Lung (tissue), 12 donors: ENCODE data around the gene OR11A1. TPM values are rescaled to one million over a fixed set of nuclear protein-coding genes. Genes with fewer than 3 reads are reported as not detected.

Experiments used
- ATAC-seq: fragments of 200-7000 bp; cut with Tn5 transposase; one replicate; pipeline ENCODE4 v1.9.1; 2020; ENCODE audit warnings: moderate number of reproducible peaks; ENCODE audit not compliant: insufficient read depth, low FRiP score
- DNase-seq, 3 donors: peaks; one replicate each; pipeline ENCODE4 v3.0.0-alpha.2; 2013 to 2017
- H3K27ac ChIP-seq, 2 donors: one replicate each; pipeline ENCODE4 v1.5.1; 2013; ENCODE audit warnings: mild to moderate bottlenecking in 2 of 2, moderate library complexity in 2 of 2, control low read depth in 1 of 2, inconsistent platforms in 1 of 2, low read depth in 1 of 2, low read length in 1 of 2
- H3K27me3 ChIP-seq, 3 donors: one replicate each; pipeline ENCODE4 v1.5.1; 2013; ENCODE audit warnings: low read length in 2 of 3; ENCODE audit not compliant: control insufficient read depth in 3 of 3, insufficient read depth in 3 of 3
- H3K36me3 ChIP-seq, 4 donors: one replicate each; pipeline ENCODE4 v1.5.1; 2013; ENCODE audit warnings: low read length in 4 of 4, mild to moderate bottlenecking in 1 of 4, moderate library complexity in 1 of 4; ENCODE audit not compliant: control insufficient read depth in 4 of 4, insufficient read depth in 4 of 4
- H3K4me1 ChIP-seq, 5 donors: one replicate each; pipeline ENCODE4 v1.5.1; 2013; ENCODE audit warnings: low read length in 5 of 5, mild to moderate bottlenecking in 2 of 5, moderate library complexity in 1 of 5; ENCODE audit not compliant: control insufficient read depth in 5 of 5, insufficient read depth in 5 of 5
- H3K4me3 ChIP-seq: one replicate; pipeline ENCODE4 v1.5.1; 2013; ENCODE audit warnings: mild to moderate bottlenecking, control low read depth, moderate library complexity
- H3K9ac ChIP-seq, 2 donors: one replicate each; pipeline ENCODE4 v1.5.1; 2013; ENCODE audit warnings: low read length in 2 of 2, control low read depth in 1 of 2; ENCODE audit not compliant: insufficient read depth in 1 of 2
- H3K9me3 ChIP-seq, 4 donors: one replicate each; pipeline ENCODE4 v1.5.1; 2013; ENCODE audit warnings: low read length in 3 of 4, mild to moderate bottlenecking in 1 of 4, moderate library complexity in 1 of 4; ENCODE audit not compliant: control insufficient read depth in 4 of 4, insufficient read depth in 3 of 4
- CTCF ChIP-seq: IDR thresholded peaks from 2 replicates; pipeline ENCODE4 v1.5.1; 2012; ENCODE audit warnings: mild to moderate bottlenecking; ENCODE audit errors: control extremely low read depth, extremely low read depth
- WGBS, 2 donors: extraction: QIAGEN DNeasy Blood & Tissue Kit; methylation state at CpG; one replicate each; pipeline ENCODE4 v1.1.7; 2013; 5-methylcytosine and 5-hydroxymethylcytosine counted together
- polyA plus RNA-seq, 2 donors: library from polyadenylated mRNA; stranded (reverse); fragments of 200-250 nt; gene quantifications; one replicate each; pipeline ENCODE4 v1.2.1, GENCODE V29; 2013
- total RNA-seq, 2 donors: library from RNA; depleted of rRNA in 1 of 2; stranded (reverse); fragments of >200 nt in 1 of 2; gene quantifications; one replicate each; pipeline ENCODE4 v1.2.1, GENCODE V29; 2014 to 2021
- donor health status: control.
- donor health status: control.
- donor health status: Bipolar disorder and iron deficiency.
- donor health status: healthy.
- donor health status: DM: yes; HTN: yes; CAD: no.

The OR11A1 gene
- total and polyA plus RNA-seq, 4 donors, result not detected

GRCh38 chr6:29504961-29505360, 48.1 kb upstream of the OR11A1 start:
- ATAC-seq, result no peak
- no peaks in the 10 kb centered on the region for H3K4me1 ChIP-seq

GRCh38 chr6:29502597-29502996, 45.7 kb upstream of the OR11A1 start:
- no peak for DNase-seq
- Histone ChIP-seq H3K9ac (no peak overlapping the region), H3K4me1 (no peaks in the 10 kb centered on the region), H3K9me3 (no peaks in the 10 kb centered on the region), H3K27ac (no peak overlapping the region), H3K36me3 (no peaks in the 10 kb centered on the region), H3K4me3 (no peak overlapping the region), H3K27me3 (no peaks in the 10 kb centered on the region)
- no peak for TF ChIP-seq CTCF
- no peak for ATAC-seq
- WGBS, 2 donors, result 91 to 93% methylated on average over 5 of the region's 5 CpGs

More at GRCh38 chr6:29504961-29505360, 48.1 kb upstream of the OR11A1 start:
- Histone ChIP-seq H3K27ac (no peak overlapping the region), H3K9me3 (no peaks in the 10 kb centered on the region), H3K9ac (no peak overlapping the region), H3K27me3 (no peaks in the 10 kb centered on the region), H3K4me3 (no peak overlapping the region), H3K36me3 (no peaks in the 10 kb centered on the region)
- no peak for TF ChIP-seq CTCF
- peak in 1 of 3 donors; percentile 24 for DNase-seq
- 63 to 64% methylated on average over 2 of the region's 2 CpGs for WGBS, 2 donors

GRCh38 chr6:29502181-29502580, 45.3 kb upstream of the OR11A1 start:
- Histone ChIP-seq H3K9me3 (no peaks in the 10 kb centered on the region), H3K4me3 (no peak overlapping the region), H3K9ac (no peak overlapping the region), H3K4me1 (no peaks in the 10 kb centered on the region), H3K27me3 (no peaks in the 10 kb centered on the region), H3K27ac (no peak overlapping the region), H3K36me3 (no peaks in the 10 kb centered on the region)
- 85 to 96% methylated on average over 3 of the region's 3 CpGs for WGBS, 2 donors
- DNase-seq, result no peak
- no peak for ATAC-seq
- no peak for TF ChIP-seq CTCF

GRCh38 chr6:29501106-29501505, 44.2 kb upstream of the OR11A1 start:
- H3K9me3 ChIP-seq, result no peaks in the 10 kb centered on the region
- ATAC-seq (no peak), DNase-seq (no peak)
- H3K4me3 ChIP-seq, result no peak overlapping the region
- no peak for TF ChIP-seq CTCF
- H3K4me1 ChIP-seq, result no peaks in the 10 kb centered on the region
- no peak overlapping the region for H3K9ac ChIP-seq
- WGBS, 2 donors, result 90 to 94% methylated on average over 6 of the region's 6 CpGs
- no peak overlapping the region for H3K27ac ChIP-seq
- H3K36me3 ChIP-seq, result no peaks in the 10 kb centered on the region
- peaks cover 0 to 9% (median 0%) of the 10 kb centered on the region in 3 donors for H3K27me3 ChIP-seq
